NCI-H1930 (cell line): ENCODE results near the gene PRR18.

Experiments used
- DNase-seq, 2 experiments: peaks; one replicate each; lab custom pipeline; 2025; lab: John Stamatoyannopoulos, UW

PRR18 gene

GRCh38 chr6:166274739-166275370 lies 33.3 kb downstream of the PRR18 start:
- DNase-seq, result no peak

GRCh38 chr6:166274163-166274562 lies 34.0 kb downstream of the PRR18 start:
- no peak for DNase-seq

DNA sequence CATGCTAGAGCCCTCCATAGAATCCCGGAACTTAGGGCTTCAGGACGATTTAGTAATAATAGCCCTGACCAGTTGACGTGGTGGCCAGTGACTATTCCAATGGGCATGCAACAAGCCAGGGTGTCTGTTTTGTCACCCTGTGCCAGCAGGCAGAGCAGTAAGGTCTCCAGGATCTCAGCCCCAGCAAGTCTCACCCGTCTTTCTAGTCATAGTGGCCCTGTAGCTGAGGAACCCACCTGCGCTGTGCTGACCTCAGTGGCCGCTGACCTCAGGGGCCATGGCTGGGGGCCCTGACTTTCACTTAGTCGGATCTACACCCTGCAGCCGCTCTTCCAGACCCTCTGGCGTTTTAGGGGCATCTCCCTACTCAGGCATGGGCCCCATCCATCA lies 36.8 kb downstream of the PRR18 start:
- DNase-seq, result no peak

DNA sequence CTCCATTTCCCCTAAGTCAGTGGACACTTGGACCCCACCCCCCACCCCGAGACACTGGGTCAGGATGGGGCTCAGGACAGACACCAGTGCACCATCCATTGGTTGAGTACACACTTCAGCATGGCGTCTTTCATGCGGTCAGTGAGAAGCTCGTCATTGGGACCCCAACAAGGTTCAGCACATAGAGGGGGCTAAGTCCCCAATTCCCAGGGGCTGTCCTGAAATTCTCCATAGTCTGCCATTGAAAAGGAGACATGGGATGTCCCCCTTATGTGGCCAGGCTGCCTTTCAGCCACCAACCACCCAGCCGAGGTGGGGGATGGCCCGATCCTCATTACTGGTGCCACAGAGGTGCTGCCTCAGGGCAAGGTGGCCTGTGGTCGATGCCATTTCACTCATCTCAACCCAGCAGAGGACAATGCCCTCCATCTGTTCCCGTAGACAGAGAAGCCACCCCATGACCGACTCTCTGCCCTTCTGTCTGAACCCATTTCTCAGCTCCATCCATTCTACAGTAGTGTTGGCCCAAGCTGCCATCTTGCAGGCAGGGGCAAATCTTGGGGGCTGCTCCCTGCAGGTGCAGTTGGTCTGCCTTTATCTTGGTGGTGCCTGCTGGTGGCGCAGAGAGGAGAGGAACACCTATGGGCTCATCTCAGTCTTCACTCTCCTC lies 37.4 kb downstream of the PRR18 start:
- no peak for DNase-seq

GRCh38 chr6:166269301-166270039 lies 38.7 kb downstream of the PRR18 start:
- no peak for DNase-seq

- no peak for DNase-seq
These were observed 39.8 kb downstream of the PRR18 start for GRCh38 chr6:166268431-166268830.

DNA sequence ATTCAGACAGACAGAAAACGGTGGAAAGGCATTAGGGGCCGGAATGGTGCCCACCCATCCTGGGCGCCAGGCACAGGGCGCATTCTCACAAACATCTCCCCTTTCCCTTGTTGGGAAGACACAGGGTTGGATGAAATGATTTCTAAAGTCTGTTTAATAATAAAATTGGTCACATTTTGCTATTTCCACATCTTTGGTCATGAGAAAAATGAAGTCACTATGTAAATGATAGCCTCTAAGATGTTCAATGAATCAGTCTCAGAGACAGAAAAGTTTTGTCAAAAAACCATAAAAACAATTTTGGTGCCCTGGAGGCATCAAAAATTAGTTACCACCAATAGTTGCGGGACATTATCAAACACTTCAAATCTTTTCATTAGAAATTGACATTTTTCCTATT lies 40.7 kb downstream of the PRR18 start:
- DNase-seq, result no peak

GRCh38 chr6:166266336-166266735 lies 41.9 kb downstream of the PRR18 start:
- DNase-seq, result no peak

DNA sequence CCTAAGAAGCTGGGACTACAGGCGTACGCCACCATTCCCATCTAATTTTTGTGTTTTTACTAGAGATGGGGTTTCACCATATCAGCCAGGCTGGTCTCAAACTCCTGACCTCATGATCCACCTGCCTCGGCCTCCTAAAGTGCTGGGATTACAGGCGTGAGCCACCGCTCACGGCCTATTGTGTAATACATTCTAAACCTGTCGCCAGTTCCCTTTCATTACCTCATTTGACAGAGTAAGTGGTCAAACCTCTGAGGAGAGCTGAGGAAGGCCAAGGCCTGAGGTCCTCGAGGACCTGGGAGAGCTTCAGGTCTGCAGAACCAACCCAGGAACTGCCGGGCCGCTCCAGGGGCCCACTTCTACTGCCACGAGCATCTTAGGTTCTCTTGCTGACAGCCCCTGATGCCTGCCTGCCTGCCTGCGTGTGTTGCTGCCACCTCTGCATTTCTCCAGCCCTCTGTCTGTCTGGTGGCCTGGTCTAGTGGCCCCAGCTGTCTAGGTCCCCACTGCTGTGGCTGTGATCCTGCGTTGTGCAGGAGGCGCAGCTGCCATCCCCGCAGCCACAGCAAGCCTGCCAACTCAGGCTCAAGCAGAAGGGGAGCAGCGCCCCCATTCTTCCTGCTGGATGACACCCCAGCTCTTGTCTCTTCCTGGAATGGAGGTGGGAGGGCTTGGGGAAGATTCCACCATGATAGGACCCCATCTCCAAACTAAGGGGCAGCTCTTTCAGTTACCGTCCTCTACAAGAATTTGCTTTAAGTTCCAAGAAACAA lies 45.3 kb downstream of the PRR18 start:
- no peak for DNase-seq

DNA sequence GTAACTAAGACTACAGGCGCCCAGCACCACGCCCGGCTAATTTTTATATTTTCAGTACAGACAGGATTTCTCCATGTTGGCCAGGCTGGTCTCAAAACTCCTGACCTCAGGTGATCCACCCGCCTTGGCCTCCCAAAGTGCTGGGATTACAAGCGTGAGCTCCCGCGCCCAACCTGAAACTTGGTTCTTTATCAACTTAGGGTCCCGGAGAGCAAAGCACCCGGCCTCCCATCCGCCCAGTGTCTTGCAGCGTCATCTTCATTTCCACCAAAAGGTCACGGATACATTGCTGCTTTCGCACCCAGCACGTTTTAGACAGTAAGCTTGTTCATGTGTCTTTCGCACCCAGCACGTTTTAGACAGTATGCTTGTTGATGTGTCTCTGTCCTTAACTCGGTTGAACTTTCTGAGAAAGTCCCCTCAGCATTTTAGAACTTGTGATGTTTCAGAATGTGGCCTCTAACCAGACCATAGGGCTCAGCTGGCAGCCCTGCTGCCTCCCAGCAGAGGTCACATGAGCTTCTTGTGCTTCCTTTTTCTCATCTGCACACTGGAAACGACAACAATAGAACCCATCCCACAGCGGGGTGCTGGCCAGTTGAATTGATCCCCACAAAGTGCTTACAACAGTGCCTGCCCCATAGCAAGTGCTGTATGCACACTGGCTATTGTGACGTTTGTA lies 48.8 kb downstream of the PRR18 start:
- no peak for DNase-seq

DNA sequence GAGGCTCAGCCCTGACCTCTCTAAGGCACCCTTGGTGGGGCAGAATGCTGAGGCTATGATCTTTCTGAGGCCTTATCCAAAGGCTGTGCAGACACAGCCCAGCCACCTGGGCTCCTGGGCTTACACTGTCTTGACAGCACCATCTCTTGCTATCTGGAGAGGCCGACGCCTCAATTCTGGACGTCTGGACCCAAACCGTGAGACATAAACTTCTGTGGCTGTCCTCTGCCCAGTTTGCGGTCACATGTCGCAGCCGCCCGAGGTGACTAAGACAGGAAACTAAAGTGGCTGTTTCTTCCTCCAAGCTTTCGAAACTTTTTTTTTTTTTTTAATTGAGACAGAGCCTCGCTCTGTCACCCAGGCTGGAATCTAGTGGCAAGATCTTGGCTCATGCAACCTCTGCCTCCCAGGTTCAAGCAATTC lies 49.3 kb downstream of the PRR18 start:
- DNase-seq, result no peak

GRCh38 chr6:166257911-166258318 lies 50.3 kb downstream of the PRR18 start:
- no peak for DNase-seq
